ENCODE results near the gene SMARCC1. TPM values are rescaled to one million over a fixed set of nuclear protein-coding genes. Genes with fewer than 3 reads are reported as not detected.

SMARCC1 gene
- total and polyA plus RNA-seq, 3 donors from 2014 or later = 48.1 to 80.1 (median 64.4) TPM

DNA sequence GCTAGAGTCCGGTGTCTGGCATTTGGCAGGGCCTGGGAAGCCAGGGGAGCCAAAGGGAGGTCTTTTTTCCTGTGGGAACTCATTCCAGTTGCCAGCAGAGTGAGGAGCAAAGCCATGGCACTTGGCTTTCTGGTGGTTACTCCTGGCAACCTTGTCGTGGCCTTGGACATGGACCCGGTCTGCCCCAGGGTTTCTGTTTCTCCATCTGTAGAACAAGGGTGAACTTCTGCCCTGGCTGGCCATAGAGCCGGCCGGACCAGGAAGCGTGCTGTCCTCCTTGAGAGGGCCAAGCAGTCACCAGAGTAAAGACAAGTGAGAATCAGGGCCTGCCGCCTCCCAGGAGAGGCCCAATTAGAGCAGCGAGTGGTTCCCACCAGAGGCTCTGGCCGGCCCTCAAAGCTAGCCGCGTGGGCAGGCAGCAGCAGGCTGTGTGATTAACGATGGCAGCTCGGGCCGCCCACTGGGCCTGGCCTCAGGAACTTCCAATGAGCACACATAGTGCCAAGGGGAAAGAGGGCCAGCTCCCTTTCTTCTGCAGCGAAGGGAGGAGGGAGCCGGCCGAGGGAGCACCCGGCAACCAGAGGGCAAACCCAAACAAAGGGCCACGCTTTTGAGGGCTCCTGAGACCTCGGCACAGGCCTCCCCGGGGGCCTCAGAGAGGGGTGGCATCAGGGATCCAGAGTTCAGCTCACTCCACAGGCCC, 239.1 kb downstream of the SMARCC1 start:
- Histone ChIP-seq H3K27ac (no peak overlapping the region), H3K9me3 (no peaks in the 10 kb centered on the region), H3K36me3 (ENCODE audit: low read depth, missing control alignments) (no peaks in the 10 kb centered on the region), H3K4me3 (no peak overlapping the region), H3K4me1 (no peaks in the 10 kb centered on the region), H3K27me3 (no peaks in the 10 kb centered on the region)
- intact Hi-C loops (cut with DNase I; ENCODE audit: low total_unique reads) = no loop called here
- DNase-seq = peak; percentile 36
- TF ChIP-seq, protein P1, sequence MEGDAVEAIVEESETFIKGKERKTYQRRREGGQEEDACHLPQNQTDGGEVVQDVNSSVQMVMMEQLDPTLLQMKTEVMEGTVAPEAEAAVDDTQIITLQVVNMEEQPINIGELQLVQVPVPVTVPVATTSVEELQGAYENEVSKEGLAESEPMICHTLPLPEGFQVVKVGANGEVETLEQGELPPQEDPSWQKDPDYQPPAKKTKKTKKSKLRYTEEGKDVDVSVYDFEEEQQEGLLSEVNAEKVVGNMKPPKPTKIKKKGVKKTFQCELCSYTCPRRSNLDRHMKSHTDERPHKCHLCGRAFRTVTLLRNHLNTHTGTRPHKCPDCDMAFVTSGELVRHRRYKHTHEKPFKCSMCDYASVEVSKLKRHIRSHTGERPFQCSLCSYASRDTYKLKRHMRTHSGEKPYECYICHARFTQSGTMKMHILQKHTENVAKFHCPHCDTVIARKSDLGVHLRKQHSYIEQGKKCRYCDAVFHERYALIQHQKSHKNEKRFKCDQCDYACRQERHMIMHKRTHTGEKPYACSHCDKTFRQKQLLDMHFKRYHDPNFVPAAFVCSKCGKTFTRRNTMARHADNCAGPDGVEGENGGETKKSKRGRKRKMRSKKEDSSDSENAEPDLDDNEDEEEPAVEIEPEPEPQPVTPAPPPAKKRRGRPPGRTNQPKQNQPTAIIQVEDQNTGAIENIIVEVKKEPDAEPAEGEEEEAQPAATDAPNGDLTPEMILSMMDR (IDR thresholded peaks at IDR 0.05) = no peak
- TF ChIP-seq POLR2A (IDR thresholded peaks at IDR 0.05) = no peak
- WGBS, 2 donors = 38 to 57% methylated on average over 6 to 21 of the region's 21 CpGs

DNA sequence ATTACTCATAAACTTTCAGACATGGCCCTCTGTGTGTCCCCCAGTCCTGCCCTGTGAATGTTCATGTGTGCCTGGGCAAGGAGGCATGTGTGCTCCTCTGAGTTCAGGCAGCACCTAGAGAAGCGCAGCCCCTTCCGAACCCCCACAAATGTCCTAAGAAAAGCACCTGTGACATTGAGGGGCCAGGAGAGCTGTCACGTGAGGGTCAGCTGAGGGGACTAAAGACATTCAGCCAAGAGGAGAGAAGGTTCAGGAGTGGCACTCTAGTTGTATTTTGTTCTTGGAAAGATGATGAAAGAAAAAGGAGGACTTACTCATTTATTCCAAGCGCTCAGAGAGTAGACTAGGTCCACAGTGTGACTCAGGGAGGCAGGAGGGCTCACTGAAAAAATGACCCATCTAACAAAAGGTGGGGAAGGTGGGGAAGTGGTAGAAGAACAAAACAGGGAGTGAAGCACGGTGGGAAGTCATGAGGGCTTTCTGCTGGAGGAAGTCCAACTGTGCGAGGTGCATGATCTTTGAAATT, 240.0 kb downstream of the SMARCC1 start:
- intact Hi-C loops (cut with DNase I; ENCODE audit: low total_unique reads) = no loop called here
- 68 to 76% methylated on average over 6 of the region's 6 CpGs for WGBS, 2 donors

DNA sequence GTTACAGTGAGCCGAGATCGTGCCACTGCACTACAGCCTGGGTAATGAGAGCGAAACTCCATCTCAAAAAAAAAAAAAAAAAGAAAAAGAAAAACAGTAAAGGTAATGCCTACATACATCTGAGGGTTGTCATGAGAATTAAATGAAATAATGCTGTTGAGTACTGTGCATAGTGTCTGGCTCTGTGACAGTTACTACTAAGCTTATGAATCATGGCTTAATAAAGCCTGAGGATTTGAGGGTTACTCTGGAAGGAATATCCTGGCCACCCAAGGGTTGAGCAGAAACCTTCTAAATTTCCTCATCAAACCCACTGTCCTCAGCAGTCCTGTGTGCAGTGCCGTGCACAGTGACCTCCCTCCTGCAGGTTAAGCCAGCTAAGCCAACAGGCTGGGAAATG, 241.4 kb downstream of the SMARCC1 start:
- Histone ChIP-seq H3K4me1 (no peaks in the 10 kb centered on the region), H3K27me3 (no peaks in the 10 kb centered on the region), H3K9me3 (no peaks in the 10 kb centered on the region), H3K36me3 (ENCODE audit: low read depth, missing control alignments) (no peaks in the 10 kb centered on the region), H3K4me3 (no peak overlapping the region), H3K27ac (no peak overlapping the region)
- DNase-seq = no peak
- intact Hi-C loops (cut with DNase I; ENCODE audit: low total_unique reads) = no loop called here
- WGBS, 2 donors = 98% methylated on average over 4 of the region's 4 CpGs
- TF ChIP-seq, protein P1 (IDR thresholded peaks at IDR 0.05) = no peak
- TF ChIP-seq POLR2A (IDR thresholded peaks at IDR 0.05) = no peak

More for the DNA sequence above, 240.0 kb downstream of the SMARCC1 start:
- H3K27ac ChIP-seq = no peak overlapping the region
- DNase-seq = no peak
- no peaks in the 10 kb centered on the region for H3K27me3 ChIP-seq
- no peaks in the 10 kb centered on the region for H3K9me3 ChIP-seq
- no peaks in the 10 kb centered on the region for H3K4me1 ChIP-seq
- TF ChIP-seq, protein P1 (IDR thresholded peaks at IDR 0.05) = no peak
- TF ChIP-seq POLR2A (IDR thresholded peaks at IDR 0.05) = no peak
- H3K4me3 ChIP-seq = no peak overlapping the region
- H3K36me3 ChIP-seq (ENCODE audit: low read depth, missing control alignments) = no peaks in the 10 kb centered on the region

DNA sequence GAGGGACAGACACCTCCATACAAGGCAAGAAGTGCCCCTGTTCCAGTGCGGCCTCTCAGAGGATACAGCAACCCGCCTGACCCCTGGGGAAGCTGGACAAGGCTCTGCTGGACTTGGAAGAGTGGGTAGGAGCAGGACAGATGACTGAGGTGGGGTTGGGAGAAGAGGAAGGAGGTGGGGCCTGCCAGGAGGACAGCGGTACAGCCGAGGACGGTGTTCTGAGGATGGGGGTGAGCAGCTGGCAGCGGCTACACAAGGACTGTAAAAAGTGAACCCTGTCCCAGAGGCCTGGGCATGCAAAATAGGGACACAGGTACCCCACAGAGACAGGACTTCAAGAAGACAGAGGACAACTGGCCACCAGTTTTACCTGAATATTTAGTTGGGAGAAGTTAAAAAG, 244.7 kb downstream of the SMARCC1 start:
- no peaks in the 10 kb centered on the region for H3K36me3 ChIP-seq (ENCODE audit: low read depth, missing control alignments)
- DNase-seq = no peak
- no peak overlapping the region for H3K4me3 ChIP-seq
- 83 to 89% methylated on average over 6 of the region's 6 CpGs for WGBS, 2 donors
- no peaks in the 10 kb centered on the region for H3K4me1 ChIP-seq
- no peaks in the 10 kb centered on the region for H3K9me3 ChIP-seq
- H3K27ac ChIP-seq = no peak overlapping the region
- TF ChIP-seq POLR2A (IDR thresholded peaks at IDR 0.05) = no peak
- TF ChIP-seq, protein P1 (IDR thresholded peaks at IDR 0.05) = no peak
- no peaks in the 10 kb centered on the region for H3K27me3 ChIP-seq
- intact Hi-C loops (cut with DNase I; ENCODE audit: low total_unique reads) = no loop called here

Measured in testis (tissue), 3 donors.